GM18870 (cell line): Measurements from ENCODE around the gene CA10.

Experiments
- ATAC-seq: cut with Tn5 transposase; IDR thresholded peaks from one replicate; pipeline ENCODE4 v1.9.1; 2021; ENCODE audit warnings: moderate library complexity; ENCODE audit not compliant: unreplicated experiment

The CA10 gene

DNA sequence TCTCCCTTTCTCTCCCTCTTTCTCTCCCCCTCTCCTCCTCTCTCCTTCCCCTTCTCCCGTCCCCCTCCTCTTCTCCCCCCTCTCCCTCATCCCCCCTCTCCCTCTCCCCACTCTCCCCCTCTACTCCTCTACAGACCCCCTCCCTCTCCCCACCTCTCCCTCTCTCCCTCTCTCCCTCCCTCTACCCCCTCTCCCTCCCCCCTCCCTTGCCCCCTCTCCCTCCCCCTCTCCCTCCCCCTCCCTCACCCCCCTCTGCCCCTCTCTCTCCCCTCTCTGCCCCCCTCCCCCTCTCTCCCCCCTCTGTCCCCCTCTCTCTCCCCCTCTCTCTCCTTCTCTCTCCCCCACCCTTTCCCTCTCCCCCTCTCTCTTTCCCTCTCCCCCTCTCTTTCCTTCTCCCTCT, 545.3 kb downstream of the CA10 start:
- ATAC-seq, result no peak

DNA sequence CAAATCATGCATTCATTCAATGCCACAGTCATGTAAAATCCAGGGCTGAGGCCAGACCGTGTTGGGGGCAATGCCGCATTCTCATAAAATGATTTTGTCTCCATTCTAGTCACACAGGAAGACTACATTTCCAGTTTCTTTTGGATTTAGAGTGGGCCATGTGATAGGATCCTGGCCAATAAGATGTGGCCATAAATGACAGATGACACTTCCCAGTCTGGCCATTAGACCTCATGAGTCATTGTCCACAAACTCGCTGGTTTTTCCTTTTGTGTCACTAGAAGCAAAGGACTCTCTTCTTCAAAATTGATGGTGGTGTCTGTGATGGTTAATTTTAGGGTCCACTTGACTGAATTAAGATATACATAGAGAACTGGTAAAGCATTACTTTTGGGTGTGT, 545.8 kb downstream of the CA10 start:
- no peak for ATAC-seq

DNA sequence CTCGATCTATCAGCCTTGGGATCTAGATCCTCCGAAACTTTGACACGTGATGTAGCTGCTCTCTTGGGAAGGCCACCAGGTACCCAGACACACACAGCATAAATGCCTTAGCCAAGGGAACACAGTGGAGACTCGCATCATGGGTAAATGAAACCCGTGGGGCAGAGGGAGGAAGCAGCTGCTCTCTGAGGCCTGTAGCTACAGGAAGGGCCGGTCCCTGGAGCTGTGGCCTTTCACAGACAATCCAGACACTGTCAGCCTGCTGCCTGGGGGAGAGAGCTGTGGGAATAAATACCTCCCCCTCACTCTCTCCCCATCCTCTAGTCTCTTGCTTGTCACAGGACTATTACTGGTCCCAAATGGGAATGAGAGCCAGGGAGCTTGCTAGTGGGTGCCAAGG, 546.9 kb downstream of the CA10 start:
- no peak for ATAC-seq

DNA sequence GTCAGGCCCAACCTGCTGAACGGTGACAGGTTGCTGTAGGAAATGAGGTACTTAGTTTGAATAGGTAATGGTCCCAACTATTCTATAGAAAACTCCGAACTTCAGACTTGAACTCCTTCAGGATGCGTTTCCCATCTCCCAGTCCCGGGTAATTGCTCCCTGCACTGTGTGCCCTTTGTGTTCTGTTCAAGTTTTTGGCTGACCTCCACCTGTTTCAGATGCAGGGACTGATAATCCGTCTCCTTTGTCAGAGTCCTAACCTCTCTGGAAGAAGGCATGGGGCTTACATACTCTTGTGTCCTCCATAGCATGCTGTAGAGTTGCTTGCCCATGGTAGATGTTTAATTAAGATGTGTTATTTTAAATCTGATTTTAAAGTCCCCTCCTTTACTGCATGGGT, 547.7 kb downstream of the CA10 start:
- ATAC-seq, result no peak

DNA sequence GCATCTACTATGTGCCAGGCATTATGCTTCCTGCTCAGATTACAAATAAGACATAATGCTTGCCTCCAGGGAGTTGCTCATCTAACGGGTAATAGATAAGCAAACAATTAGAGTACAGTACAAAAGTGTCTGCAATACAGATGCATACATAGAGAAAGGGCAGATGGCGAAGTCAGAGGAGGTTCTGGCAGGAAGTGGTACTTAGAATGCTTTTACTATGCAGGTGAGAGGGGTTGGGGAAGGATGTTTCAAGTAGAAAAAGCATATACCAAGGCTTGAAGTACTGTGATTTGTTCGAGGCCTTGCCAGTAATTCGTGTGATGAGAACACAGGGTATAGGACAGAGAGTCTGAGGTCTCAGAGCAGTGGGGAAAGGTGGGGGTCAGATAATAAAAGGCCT, 548.4 kb downstream of the CA10 start:
- ATAC-seq, result no peak

DNA sequence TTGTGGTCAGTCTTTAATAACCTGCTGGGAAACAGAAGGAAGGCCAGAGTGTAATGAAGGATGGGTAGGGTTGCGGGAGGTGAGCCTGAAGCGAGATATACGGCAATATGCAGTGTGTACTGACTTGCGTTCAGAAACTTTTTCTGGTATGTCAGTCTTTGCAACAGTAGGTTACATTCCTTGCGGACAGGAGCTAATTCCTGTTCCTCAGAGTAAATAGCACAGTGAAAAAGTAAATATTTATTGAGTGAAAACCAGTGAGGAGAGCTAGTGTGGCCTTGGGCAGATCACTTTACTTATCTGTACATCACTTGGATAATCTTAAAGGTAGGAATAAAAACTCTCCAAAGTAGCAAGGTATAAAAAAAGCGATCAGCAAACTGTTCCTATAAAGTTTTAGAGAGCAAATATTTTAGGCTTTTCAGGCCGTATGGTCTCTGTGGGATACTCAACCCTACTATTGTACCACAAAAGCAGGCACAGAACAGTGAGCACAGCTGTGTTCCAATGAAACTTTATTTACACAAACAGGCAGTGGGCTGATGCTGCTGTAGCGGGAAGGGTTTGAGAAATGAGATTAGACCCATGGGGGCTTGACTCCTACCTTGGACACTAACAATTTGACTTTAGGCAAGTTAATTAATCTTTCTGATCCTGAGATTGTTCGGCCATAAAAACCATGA, 550.1 kb downstream of the CA10 start:
- no peak for ATAC-seq

DNA sequence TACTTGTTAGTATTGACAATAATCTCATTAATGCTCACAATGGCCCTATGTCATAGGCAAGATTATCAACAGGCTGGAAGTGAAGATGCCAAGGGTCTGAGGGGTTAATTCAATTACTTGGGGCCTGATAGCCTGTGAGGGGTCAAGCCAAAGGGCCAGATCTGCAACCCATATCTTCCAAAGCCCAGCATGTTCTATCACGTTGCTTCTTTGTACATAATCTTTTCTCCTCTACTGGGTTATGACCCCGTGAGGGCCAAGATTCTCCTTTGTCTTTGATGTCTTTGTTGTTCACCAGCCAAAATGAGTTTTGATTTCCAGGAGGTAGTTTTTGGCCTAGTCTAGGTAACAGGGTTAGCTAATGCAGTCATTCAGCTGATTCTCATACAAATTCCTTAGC, 551.0 kb downstream of the CA10 start:
- no peak for ATAC-seq

DNA sequence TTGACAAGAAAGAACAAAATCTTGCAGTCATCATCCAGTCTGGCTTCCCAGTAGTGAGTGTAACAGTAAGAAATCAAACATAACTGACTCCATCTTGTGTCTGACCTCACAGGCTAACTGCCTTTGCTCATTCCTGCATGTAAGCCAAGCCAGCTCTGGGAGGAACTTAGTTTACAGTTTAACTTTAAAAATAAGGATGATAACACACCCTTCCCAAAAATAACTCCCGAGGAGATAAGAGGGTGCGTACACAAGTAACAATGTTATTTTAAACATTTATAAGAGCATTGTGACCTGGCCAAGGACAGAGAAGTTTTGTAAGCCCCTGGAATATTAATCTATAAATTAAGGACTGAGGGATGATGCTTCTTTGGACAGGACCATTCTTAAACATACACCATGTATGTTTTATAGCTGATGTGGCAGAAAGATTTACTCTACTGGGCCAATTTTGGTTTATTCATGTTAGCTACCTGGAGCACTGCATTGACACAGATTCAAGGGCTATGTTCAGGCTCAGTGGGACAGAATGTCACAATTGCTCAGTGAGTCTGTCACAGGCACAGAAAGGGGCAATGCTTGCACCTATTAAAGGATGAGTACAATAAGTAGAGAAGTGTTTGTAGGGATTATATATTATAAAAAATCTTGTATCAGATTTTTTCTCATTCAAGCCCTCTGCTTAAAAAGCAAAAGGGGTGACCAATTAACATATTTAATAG, 554.1 kb downstream of the CA10 start:
- no peak for ATAC-seq

DNA sequence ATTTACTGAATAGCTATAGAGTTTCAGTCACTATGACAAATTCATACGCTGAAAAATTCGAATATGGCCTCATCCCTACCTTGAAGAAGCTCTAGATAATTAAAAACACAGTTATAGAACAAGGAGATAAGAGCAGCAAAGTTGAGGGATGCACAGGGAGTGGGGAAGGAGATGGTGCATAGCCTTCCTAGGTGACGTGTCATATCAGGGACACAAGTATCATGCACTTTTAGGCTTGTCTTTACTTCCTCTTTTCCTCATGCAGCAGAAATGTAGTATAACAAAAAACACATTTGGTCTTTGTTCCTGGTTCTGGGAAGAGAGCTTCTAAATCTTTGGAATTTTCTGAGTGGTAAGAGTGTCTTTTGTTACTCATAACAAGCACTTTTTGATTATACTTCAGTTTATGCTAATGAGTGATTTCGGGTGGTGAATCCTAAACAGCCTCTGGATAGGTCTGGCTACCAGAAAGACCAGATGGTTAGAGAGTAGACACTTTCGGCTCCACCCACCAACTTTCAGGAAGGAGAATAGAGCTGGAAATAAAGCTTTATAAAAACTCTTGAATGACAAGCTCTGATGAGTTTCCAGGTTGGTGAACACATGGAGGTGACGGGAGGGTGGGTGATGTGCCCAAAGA, 556.8 kb downstream of the CA10 start:
- ATAC-seq, result no peak

DNA sequence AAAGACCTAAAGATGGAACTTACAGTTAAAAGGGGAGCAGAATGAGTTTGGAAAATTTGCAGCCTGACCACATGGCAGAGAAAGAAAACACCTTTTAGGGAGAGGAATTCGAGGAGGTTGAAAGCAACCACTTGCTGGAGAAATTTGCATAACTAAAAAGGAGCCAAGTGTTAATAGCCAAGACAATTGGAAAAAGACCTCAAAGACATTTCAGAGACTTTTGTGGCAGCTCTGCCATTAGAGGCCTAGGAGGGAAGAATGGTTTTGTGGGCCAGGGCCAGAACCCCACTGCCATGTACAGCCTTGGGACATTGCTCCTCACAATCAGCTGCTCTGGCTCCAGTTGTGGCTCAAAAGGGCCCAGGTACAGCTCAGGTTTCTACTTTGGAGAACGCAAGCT, 559.7 kb downstream of the CA10 start:
- no peak for ATAC-seq

DNA sequence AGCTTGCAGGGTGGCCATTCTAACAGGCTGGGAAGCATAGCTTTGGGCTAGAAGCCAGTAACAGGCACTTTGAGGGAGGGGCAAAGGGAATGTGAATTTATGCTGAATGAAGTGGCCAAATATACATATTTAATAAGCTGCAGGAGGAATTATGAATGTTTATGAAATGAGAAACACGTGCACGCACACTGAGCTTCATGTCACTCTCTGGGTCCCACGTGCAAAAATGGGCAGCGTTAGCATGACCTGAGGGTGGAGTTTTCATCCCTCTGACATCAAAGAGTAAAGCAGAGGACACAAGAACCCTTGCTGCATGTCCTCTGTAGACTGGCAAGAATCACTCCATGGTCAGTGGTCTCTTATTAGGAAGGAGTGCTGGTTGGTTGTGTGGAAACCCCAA, 561.2 kb downstream of the CA10 start:
- no peak for ATAC-seq

DNA sequence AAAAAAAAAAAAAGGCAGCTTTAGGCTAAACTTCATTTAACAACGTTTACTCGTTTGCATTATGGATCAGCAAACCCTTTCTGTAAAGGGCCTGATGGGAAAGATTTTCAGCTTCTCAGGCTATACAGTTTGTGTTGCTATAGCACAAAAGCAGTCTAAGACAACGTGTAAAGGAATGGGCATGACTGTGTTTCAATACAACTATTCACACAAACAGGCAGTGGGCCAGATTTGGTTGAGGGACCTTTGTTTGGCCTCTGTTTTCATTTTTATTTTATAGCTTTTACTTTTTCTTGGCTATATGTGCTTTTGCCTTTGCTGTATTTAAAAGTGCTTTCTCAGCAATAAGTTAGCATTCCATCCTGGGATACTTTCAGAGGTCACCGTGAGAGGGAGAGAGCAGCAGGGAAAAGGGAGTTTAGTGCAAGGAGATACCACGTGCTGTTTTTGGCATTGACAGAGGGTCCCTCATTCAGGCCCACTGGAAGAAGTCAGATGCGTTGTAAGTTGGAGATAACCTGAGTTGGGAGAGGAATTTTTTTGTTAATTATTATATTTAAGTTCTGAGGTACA, 562.6 kb downstream of the CA10 start:
- no peak for ATAC-seq

DNA sequence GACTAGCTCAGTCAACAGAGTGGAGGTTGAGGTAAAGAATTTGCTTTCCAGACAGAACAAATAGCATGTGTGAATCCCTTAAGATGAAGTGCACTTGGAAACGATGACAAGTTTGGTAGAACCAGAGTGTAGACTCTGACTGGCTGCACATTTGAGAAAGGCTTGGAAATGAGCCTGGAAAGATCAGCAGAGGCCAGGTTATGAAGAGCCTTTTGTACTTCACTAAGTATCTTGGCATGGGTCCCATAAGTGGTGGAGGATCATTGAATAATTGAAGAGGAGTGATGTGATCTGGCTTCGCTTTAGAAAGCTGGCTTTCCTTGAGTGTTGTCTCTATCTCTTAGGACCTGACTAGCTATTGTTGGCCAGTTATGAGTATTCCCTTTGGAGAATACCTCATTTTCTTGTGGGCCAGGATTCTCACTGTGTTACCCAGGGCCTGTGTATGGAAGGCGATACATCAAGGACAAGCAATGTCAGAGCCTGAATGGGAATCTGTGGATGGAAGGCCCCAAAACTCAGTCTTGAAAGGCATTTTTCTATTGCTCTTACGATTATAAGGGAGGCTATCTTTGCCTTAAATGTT, 568.4 kb downstream of the CA10 start:
- ATAC-seq, result no peak

DNA sequence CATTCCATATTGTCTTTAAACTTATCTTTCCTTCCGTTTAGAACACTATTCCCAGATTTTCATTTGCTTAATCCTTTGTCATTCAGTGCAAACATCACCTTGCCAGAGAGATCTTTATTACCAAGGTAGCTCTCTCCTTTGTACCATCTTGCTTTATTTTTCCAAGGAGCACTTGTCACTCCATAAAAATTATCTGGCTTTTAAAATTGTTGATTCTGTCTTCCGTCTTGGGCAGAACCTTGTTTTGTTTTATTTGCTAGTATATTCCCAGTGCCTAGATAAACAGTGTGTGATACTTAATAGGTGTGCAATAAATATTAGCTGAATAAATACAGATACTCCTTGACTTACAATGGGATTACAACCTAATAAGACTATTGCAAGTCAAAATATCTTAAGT, 570.5 kb downstream of the CA10 start:
- no peak for ATAC-seq

DNA sequence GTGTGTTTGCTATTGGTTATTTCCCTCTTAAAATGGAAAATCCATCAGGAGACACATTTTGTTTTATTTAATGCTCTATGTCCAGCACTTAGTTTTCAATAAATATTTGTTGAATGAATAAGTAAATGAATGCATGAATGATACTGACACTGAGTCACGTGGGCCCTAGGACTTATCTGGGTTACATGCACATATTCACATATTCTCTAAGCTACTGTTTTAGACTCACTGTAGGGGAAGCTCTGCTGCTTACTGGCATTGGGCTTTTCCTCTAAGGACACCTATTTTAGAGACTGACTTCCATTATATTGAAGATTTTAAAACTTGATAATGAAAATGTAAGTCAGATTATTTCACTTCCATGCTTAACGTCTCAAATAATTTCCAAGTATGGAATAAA, 571.0 kb downstream of the CA10 start:
- ATAC-seq, result no peak

DNA sequence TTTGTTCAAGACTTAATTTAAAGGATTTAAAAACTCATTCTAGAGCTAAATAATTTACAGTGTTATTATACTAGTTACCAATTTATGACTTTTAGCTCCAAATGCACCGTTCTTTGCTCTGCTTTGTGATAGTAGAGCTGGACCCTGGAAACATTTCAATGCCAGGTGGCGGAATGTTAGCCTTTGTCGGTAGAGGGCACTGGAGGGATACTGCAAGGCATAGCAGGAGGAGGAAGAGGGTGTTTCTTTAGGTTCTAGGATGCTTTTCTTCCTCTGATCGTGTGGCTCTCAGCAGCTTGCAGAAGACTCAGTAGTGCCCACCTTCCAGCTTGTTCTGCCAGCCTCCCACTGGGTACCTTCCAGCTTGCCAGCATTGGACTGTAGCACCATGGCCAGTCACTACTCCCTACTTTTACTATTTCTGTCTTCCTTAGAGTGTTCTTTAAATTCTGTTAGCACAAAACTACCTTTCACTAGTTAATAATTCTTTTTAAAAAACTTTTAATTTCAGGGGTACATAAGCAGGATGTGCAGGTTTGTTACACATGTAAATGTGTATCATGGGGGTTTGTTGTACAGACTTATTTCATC, 572.9 kb downstream of the CA10 start:
- no peak for ATAC-seq

DNA sequence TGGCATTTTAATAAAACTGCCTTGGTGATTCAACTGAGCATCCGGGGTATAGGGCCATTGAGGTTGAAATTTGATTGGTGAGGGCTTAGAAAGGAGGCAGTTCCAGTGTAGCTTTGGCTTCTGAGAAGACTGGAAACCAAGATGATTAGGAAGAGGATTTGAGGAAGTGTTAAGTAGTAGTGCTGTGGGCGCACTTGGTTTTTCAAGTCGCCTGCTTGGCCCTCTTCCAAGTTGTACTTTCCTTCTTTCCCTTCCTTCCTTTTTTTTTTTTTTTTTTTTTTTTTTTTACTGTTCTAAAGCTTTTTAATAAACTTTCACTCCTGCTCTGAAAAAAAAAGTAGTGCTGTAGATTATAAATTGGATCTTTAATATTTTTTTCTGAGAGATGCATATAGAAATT, 577.6 kb downstream of the CA10 start:
- no peak for ATAC-seq
